Left lung (tissue), 10 donors: ENCODE data around the gene KCNJ16. TPM values are rescaled to one million over a fixed set of nuclear protein-coding genes. Genes with fewer than 3 reads are reported as not detected.
A peak's percentile ranks its signal among the peaks of the same experiment; 100 is the strongest.

Experiments used
- ATAC-seq: fragments of 200-7000 bp; cut with Tn5 transposase; one replicate; pipeline ENCODE4 v1.9.1; 2020; ENCODE audit warnings: moderate library complexity
- DNase-seq, 4 donors: peaks; one replicate each; pipeline ENCODE4 v3.0.0-alpha.2; 2013 to 2020
- H3K27ac ChIP-seq, 2 donors: fragments of 200-600 bp; sonication (generic) in 1 of 2; one replicate each; pipeline versions ENCODE4 v1.5.0 to v1.8.0; 2020 to 2021
- H3K27me3 ChIP-seq, 2 donors: fragments of 200-600 bp; sonication (generic) in 1 of 2; one replicate each; pipeline versions ENCODE4 v1.5.0 to v1.8.0; 2020 to 2021
- H3K36me3 ChIP-seq, 2 donors: fragments of 200-600 bp; sonication (generic) in 1 of 2; one replicate each; pipeline versions ENCODE4 v1.5.0 to v1.8.0; 2020 to 2021
- H3K4me1 ChIP-seq, 2 donors: fragments of 200-600 bp; one replicate each; pipeline ENCODE4 v1.8.0; 2021
- H3K4me3 ChIP-seq, 2 donors: fragments of 200-600 bp; sonication (generic) in 1 of 2; one replicate each; pipeline versions ENCODE4 v1.5.0 to v1.8.0; 2020 to 2021; ENCODE audit warnings: mild to moderate bottlenecking in 1 of 2
- H3K9me3 ChIP-seq, 2 donors: fragments of 200-600 bp; sonication (generic) in 1 of 2; one replicate each; pipeline versions ENCODE4 v1.5.0 to v1.8.0; 2020 to 2021
- CTCF ChIP-seq, 2 donors: fragments of 200-600 bp; sonication (generic) in 1 of 2; IDR thresholded peaks; one replicate each; pipeline versions ENCODE4 v1.5.0 to v1.8.0; 2021; ENCODE audit warnings: antibody characterized with exemption in 2 of 2
- intact Hi-C, 2 donors: fragments of 100-400 bp; cut with DNase I; formaldehyde crosslinking; loops; one replicate each; pipeline versions ENCODE4 v1.11.2 to v1.14.2; 2022
- polyA plus RNA-seq, 6 donors: library from polyadenylated mRNA; unstranded; fragments of 120-200 nt; gene quantifications; one replicate each; pipeline ENCODE4 v1.2.1, GENCODE V29; 2013; ENCODE audit not compliant: insufficient read length in 6 of 6
- total RNA-seq, 2 donors: library from RNA; stranded (reverse); fragmentation: NEBNext Ultra II Directional; extraction: Animal tissue kit (Norgen Biotek cat#: 25700); gene quantifications; one replicate each; pipeline ENCODE4 v1.2.1, GENCODE V29; 2021
- donor health status: DM: no; HTN: yes; CAD: no.
- donor health status: DM: no; HTN: no; CAD: no.

The KCNJ16 gene
- total and polyA plus RNA-seq, 8 donors: 0.23 to 2.7 (median 0.83) TPM

DNA sequence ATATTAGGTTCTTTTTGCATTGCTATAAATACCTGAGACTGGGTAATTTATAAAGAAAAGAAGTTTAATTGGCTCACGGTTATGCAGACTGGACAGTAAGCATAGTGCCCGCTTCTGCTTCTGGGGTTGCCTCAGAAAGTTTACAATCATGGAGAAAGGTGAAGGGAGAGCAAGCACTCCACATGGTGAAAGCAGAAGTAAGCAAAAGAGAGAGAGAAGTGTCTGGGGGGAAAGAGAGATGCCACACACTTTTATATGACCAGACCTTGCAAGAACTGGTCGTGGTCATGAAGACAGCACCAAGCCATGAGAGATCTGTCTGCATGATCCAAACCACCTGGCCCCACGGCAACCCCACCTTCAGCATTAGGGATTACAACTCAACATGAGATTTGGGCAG, 45.4 kb downstream of the KCNJ16 start:
- no peak for TF ChIP-seq CTCF (IDR thresholded peaks at IDR 0.05)
- Histone ChIP-seq H3K9me3 (no peaks in the 10 kb centered on the region), H3K36me3 (no peaks in the 10 kb centered on the region), H3K27ac (no peak overlapping the region), H3K4me3 (no peak overlapping the region), H3K4me1 (peaks cover 0 to 28% of the 10 kb centered on the region in 2 donors), H3K27me3 (no peaks in the 10 kb centered on the region)
- intact Hi-C loops: no loop called here
- DNase-seq: peak in 1 of 4 donors; percentile 38
- peak; percentile 35 for ATAC-seq

GRCh38 chr17:70121126-70121525, 46.1 kb downstream of the KCNJ16 start:
- Histone ChIP-seq H3K27me3 (no peaks in the 10 kb centered on the region), H3K27ac (no peak overlapping the region), H3K9me3 (no peaks in the 10 kb centered on the region), H3K36me3 (no peaks in the 10 kb centered on the region), H3K4me1 (peaks cover 0 to 28% of the 10 kb centered on the region in 2 donors), H3K4me3 (no peak overlapping the region)
- no peak for TF ChIP-seq CTCF (IDR thresholded peaks at IDR 0.05)
- ATAC-seq (no peak), DNase-seq (no peak)
- intact Hi-C loops: no loop called here

GRCh38 chr17:70123193-70123592, 48.2 kb downstream of the KCNJ16 start:
- ATAC-seq: peak; percentile 29
- peaks cover 0 to 28% of the 10 kb centered on the region in 2 donors for H3K4me1 ChIP-seq
- TF ChIP-seq CTCF (IDR thresholded peaks at IDR 0.05): no peak
- H3K4me3 ChIP-seq: no peak overlapping the region
- no peaks in the 10 kb centered on the region for H3K27me3 ChIP-seq
- intact Hi-C loops: no loop called here
- no peak for DNase-seq
- H3K9me3 ChIP-seq: no peaks in the 10 kb centered on the region
- no peak overlapping the region for H3K27ac ChIP-seq
- no peaks in the 10 kb centered on the region for H3K36me3 ChIP-seq

DNA sequence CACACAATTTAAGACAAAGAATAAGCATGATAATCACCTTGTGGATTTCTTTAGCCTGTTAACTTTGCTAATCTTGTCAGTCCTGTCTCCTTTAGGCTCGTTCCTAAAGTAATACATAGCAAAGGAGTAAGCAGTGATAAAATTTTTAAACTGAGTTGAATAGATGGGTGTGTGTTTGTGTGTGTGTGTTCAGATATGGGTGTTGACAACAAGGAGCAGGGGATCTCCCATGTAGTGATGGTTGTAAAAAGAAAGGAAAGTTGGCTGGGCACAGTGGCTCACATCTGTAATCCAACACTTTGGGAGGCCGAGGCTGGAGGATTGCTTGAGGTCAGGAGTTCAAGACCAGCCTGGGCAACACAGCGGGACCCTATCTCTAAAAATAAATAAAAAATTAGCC, 49.7 kb downstream of the KCNJ16 start:
- intact Hi-C loops: no loop called here
- no peak overlapping the region for H3K4me3 ChIP-seq
- DNase-seq: no peak
- H3K4me1 ChIP-seq: peaks cover 0 to 24% of the 10 kb centered on the region in 2 donors
- no peak for ATAC-seq
- no peaks in the 10 kb centered on the region for H3K27me3 ChIP-seq
- H3K36me3 ChIP-seq: no peaks in the 10 kb centered on the region
- no peaks in the 10 kb centered on the region for H3K9me3 ChIP-seq
- no peak overlapping the region for H3K27ac ChIP-seq
- no peak for TF ChIP-seq CTCF (IDR thresholded peaks at IDR 0.05)

DNA sequence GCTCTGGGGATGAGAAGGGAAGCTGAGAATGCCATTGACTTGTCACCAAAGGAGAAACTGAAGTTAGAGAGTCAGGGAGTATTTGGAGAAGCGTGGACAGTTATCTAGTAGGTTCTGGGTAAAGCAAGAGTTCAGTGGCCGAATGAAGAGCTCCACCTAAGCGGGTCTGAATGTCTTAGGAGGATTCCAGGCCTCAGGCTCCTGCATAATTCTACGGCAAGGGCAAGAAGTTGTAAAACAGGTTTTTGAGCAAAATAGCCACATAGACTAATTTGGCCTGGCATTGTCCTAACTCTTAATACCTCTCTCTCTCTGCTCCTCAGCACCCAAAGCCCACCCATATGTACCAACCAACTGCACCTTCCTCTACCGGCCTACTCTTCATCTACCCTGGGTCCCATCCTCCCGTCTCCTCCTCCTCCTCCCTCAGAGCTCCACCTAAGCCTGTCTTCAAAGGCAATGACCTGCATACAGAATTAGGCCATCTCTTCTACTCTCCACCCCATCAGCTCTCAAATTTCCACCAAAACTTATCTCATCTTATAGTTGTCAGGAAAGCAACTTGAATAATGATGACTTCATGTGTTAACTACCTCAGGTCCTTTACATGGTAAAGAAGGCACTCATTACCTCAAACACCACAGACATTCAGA, 52.3 kb downstream of the KCNJ16 start:
- no peak for ATAC-seq

More for the DNA sequence above, 52.3 kb downstream of the KCNJ16 start:
- Histone ChIP-seq H3K4me1 (peaks cover 0 to 11% of the 10 kb centered on the region in 2 donors), H3K9me3 (no peaks in the 10 kb centered on the region), H3K27ac (no peak overlapping the region), H3K27me3 (no peaks in the 10 kb centered on the region), H3K36me3 (no peaks in the 10 kb centered on the region), H3K4me3 (no peak overlapping the region)
- intact Hi-C loops: no loop called here
- no peak for TF ChIP-seq CTCF (IDR thresholded peaks at IDR 0.05)
- DNase-seq: no peak
